ENCODE results near the gene LRPAP1. TPM values are rescaled to one million over a fixed set of nuclear protein-coding genes. Genes with fewer than 3 reads are reported as not detected.

LRPAP1 gene
- total RNA-seq, 1 donor from 2014 or later: 62.9 TPM

- H3K4me1 Mint-ChIP-seq: no peaks in the 10 kb centered on the region
- DNase-seq (no peak), ATAC-seq (ENCODE audit: low read depth) (no peak)
- no peak overlapping the region for H3K27ac Mint-ChIP-seq
- intact Hi-C loops (cut with micrococcal nuclease): no loop called here
- no peak overlapping the region for H3K4me3 Mint-ChIP-seq
- TF ChIP-seq CTCF (IDR thresholded peaks at IDR 0.05): no peak
- H3K9me3 Mint-ChIP-seq: no peaks in the 10 kb centered on the region
- H3K36me3 Mint-ChIP-seq (ENCODE audit: low read depth): peaks cover 89% of the 10 kb centered on the region
- CTCF ChIA-PET: no interaction called here
- POLR2A ChIA-PET: no interaction called here
- no peaks in the 10 kb centered on the region for H3K27me3 Mint-ChIP-seq
Measured at GRCh38 chr4:3516061-3516835, 16.0 kb downstream of the LRPAP1 start.

- intact Hi-C loops (cut with micrococcal nuclease): no loop called here
- POLR2A ChIA-PET: no interaction called here
- ATAC-seq (ENCODE audit: low read depth) (no peak), DNase-seq (no peak)
- H3K9me3 Mint-ChIP-seq: no peaks in the 10 kb centered on the region
- CTCF ChIA-PET: no interaction called here
- no peaks in the 10 kb centered on the region for H3K27me3 Mint-ChIP-seq
- H3K27ac Mint-ChIP-seq: no peak overlapping the region
- no peak for TF ChIP-seq CTCF (IDR thresholded peaks at IDR 0.05)
- no peak overlapping the region for H3K4me3 Mint-ChIP-seq
- peaks cover 92% of the 10 kb centered on the region for H3K36me3 Mint-ChIP-seq (ENCODE audit: low read depth)
- no peaks in the 10 kb centered on the region for H3K4me1 Mint-ChIP-seq
Measured at GRCh38 chr4:3515646-3516045, 16.6 kb downstream of the LRPAP1 start.

DNA sequence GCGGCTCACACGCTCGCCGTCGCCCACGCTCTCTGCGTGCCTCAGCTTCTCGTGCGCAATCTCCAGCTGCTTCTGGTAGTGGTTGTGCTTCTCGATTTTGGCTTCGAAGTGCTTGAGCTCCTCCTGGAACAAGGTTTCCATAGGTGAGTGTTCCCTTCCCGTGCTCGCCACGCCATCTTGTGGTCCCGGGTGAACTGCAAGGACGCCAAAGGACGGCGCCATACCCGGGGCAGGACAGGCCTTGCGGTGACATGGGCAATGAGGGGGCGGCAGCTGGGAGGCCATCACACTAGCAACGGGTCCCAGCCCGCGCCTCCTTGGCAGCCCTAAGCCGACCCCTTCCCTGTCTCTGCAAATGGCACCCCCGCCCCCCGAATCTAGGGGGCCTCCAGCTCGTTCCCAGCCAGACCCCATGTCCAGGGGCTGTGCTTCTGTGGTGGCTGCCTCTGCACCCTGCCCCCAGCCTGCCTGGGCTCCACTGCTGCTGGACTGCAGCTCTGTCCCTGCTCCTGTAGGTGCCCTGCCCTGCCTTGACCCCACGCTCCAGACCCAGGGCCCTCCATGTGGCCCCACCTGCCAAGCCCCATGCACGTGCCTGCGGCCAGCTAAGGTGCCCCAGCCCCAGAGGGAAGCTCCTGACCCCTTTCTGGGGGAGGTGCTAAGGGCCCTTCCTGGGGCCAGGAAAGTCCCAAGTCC lies 17.3 kb downstream of the LRPAP1 start:
- DNase-seq: no peak
- no peak overlapping the region for H3K4me3 Mint-ChIP-seq
- CTCF ChIA-PET: no interaction called here

GRCh38 chr4:3514221-3514780 lies 17.9 kb downstream of the LRPAP1 start:
- POLR2A ChIA-PET: no interaction called here
- Mint-ChIP-seq H3K27me3 (no peaks in the 10 kb centered on the region), H3K4me3 (no peak overlapping the region), H3K36me3 (ENCODE audit: low read depth) (peaks cover 88% of the 10 kb centered on the region), H3K4me1 (no peaks in the 10 kb centered on the region), H3K9me3 (no peaks in the 10 kb centered on the region), H3K27ac (no peak overlapping the region)
- DNase-seq: no peak
- no peak for TF ChIP-seq CTCF (IDR thresholded peaks at IDR 0.05)
- intact Hi-C loops (cut with micrococcal nuclease): no loop called here
- CTCF ChIA-PET: no interaction called here
- no peak for ATAC-seq (ENCODE audit: low read depth)

More for the DNA sequence above, 17.3 kb downstream of the LRPAP1 start:
- intact Hi-C loops (cut with micrococcal nuclease): no loop called here
- no peaks in the 10 kb centered on the region for H3K9me3 Mint-ChIP-seq
- H3K27me3 Mint-ChIP-seq: no peaks in the 10 kb centered on the region
- H3K27ac Mint-ChIP-seq: no peak overlapping the region
- ATAC-seq (ENCODE audit: low read depth): no peak
- peaks cover 92% of the 10 kb centered on the region for H3K36me3 Mint-ChIP-seq (ENCODE audit: low read depth)
- POLR2A ChIA-PET: no interaction called here
- no peak for TF ChIP-seq CTCF (IDR thresholded peaks at IDR 0.05)
- H3K4me1 Mint-ChIP-seq: no peaks in the 10 kb centered on the region

DNA sequence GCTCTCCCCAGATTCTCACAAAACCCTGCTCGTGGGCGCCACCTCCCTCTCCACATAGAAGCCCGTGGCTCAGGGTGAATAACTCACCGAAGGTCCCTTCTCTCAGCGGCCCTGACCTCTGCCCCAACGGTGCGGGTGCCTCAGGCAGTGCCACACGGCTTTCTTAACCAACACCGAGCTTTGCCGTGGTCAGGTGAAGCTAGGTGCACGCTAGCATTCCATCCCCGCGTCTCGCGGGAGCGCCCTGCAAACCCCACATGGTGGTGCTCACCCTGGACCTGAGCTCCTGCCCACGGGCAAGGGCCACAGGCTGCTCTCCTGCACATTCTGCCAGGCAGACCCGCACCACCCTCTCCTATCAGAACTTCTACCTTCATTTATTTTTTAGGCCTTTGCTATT lies 18.4 kb downstream of the LRPAP1 start:
- H3K27ac Mint-ChIP-seq: no peak overlapping the region
- TF ChIP-seq CTCF (IDR thresholded peaks at IDR 0.05): no peak
- no peaks in the 10 kb centered on the region for H3K27me3 Mint-ChIP-seq
- peaks cover 86% of the 10 kb centered on the region for H3K36me3 Mint-ChIP-seq (ENCODE audit: low read depth)
- intact Hi-C loops (cut with micrococcal nuclease): no loop called here
- ChIA-PET CTCF (interaction anchor here (1.9 kb wide), 1 partner anchor 33 kb away, joined by 7 read pairs; no protein-coding TSS in a partner anchor), POLR2A (no interaction called here)
- H3K4me1 Mint-ChIP-seq: no peaks in the 10 kb centered on the region
- ATAC-seq (ENCODE audit: low read depth): no peak
- DNase-seq: no peak
- no peak overlapping the region for H3K4me3 Mint-ChIP-seq
- no peaks in the 10 kb centered on the region for H3K9me3 Mint-ChIP-seq
